ENCODE results near the gene ABLIM2.

- TF ChIP-seq CTCF (IDR thresholded peaks at IDR 0.05), result no peak
- no peak for TF ChIP-seq EZH2 (IDR thresholded peaks at IDR 0.05; ENCODE audit: borderline replicate concordance, insufficient read depth, low read depth, low read length, poor library complexity, severe bottlenecking)
Measured at GRCh38 chr4:8156617-8157016, 2.0 kb downstream of the ABLIM2 start.
